T-helper 2 cell (primary cell): ENCODE measurements around the gene RITA1.
"Not testable (repeated sequence)": the region's sequence is repeated elsewhere in the genome, so short reads cannot be mapped to it uniquely, and the experiment has no call there.

Experiments used
- DNase-seq, 5 experiments: peaks; one replicate each; pipeline versions ENCODE4 v3.0.0 to v3.0.0-alpha.2; 2012 to 2022

The RITA1 gene

GRCh38 chr12:113204804-113205203 is 19.3 kb downstream of the RITA1 start:
- DNase-seq = no peak

GRCh38 chr12:113206802-113207201 is 21.3 kb downstream of the RITA1 start:
- DNase-seq = not testable (repeated sequence)

GRCh38 chr12:113207613-113208040 is 22.1 kb downstream of the RITA1 start:
- DNase-seq = peak in 1 of 5 experiments; percentile 62

- DNase-seq = peak in 3 of 5 experiments; percentile 31 to 96 (median 83)
These were observed 22.8 kb downstream of the RITA1 start for GRCh38 chr12:113208041-113208934.

GRCh38 chr12:113211160-113211559 is 25.6 kb downstream of the RITA1 start:
- DNase-seq = peak in 1 of 5 experiments; percentile 75

GRCh38 chr12:113214895-113215400 is 29.4 kb downstream of the RITA1 start:
- peak in 1 of 5 experiments; percentile 51 for DNase-seq

GRCh38 chr12:113216027-113216426 is 30.5 kb downstream of the RITA1 start:
- DNase-seq = no peak

GRCh38 chr12:113220593-113221180 is 35.2 kb downstream of the RITA1 start:
- peak in 1 of 5 experiments; percentile 49 for DNase-seq

GRCh38 chr12:113221181-113221996 is 35.9 kb downstream of the RITA1 start, which contains the start of gene TPCN1:
Gene TPCN1, plus strand, starts transcription at chr12:113221464. Its CDS starts 5,389 bp downstream, at chr12:113226853.
- peak; percentile 96 to 100 (median 99) for DNase-seq

GRCh38 chr12:113221997-113222729 is 36.6 kb downstream of the RITA1 start:
- DNase-seq = peak in 1 of 5 experiments; percentile 44

GRCh38 chr12:113222730-113223531 is 37.4 kb downstream of the RITA1 start:
- DNase-seq = peak in 1 of 5 experiments; percentile 39

- DNase-seq = no peak
These were observed 39.4 kb downstream of the RITA1 start for GRCh38 chr12:113224955-113225354.

- no peak for DNase-seq
These were observed 41.4 kb downstream of the RITA1 start for GRCh38 chr12:113226696-113227568.

- no peak for DNase-seq
These were observed 42.3 kb downstream of the RITA1 start for GRCh38 chr12:113227686-113228391.

GRCh38 chr12:113228394-113229028 is 43.0 kb downstream of the RITA1 start:
- DNase-seq = no peak

GRCh38 chr12:113230315-113231234 is 45.1 kb downstream of the RITA1 start:
- no peak for DNase-seq

GRCh38 chr12:113231235-113232088 is 45.9 kb downstream of the RITA1 start:
- no peak for DNase-seq
